ENCODE data around the gene P2RY6. TPM values are rescaled to one million over a fixed set of nuclear protein-coding genes. Genes with fewer than 3 reads are reported as not detected.

The P2RY6 gene
- total and polyA plus RNA-seq, 2 of the 4 experiments (the other 2 are of a cell fraction), result 0.44 TPM; not detected in 1

GRCh38 chr11:73225001-73225686 is 47.0 kb upstream of the P2RY6 start:
- no peak overlapping the region for H3K23ac ChIP-seq (ENCODE audit: low read depth, low read length)
- no peak overlapping the region for H3K4ac ChIP-seq (ENCODE audit: low read depth, low read length)
- H3K56ac ChIP-seq (ENCODE audit: extremely low read depth, insufficient read depth, low read length), result no peak overlapping the region
- no peak overlapping the region for H3K27ac ChIP-seq (ENCODE audit: insufficient read depth, low read length)
- H4K5ac ChIP-seq (ENCODE audit: low read depth, low read length), result no peak overlapping the region
- no peak overlapping the region for H2BK120ac ChIP-seq (ENCODE audit: low read depth, low read length)
- ATAC-seq (ENCODE audit: low read depth), result no peak
- no peak overlapping the region for H3K9ac ChIP-seq (ENCODE audit: low read depth, low read length)
- H2AFZ ChIP-seq (replicated peaks; ENCODE audit: low read length, poor library complexity), result no peak overlapping the region
- H4K20me1 ChIP-seq (ENCODE audit: insufficient read depth, low read length), result no peaks in the 10 kb centered on the region
- H2AK9ac ChIP-seq (replicated peaks; ENCODE audit: low read depth, low read length, poor library complexity), result no peak overlapping the region
- H3K4me1 ChIP-seq (ENCODE audit: control insufficient read depth, insufficient read depth, low read length), result peaks cover 8% of the 10 kb centered on the region; the same call in 1 of the 2 replicates
- H3K9me3 ChIP-seq (ENCODE audit: control insufficient read depth, insufficient read depth, low read length), result no peaks in the 10 kb centered on the region
- TF ChIP-seq BHLHE40 (IDR thresholded peaks at IDR 0.05; ENCODE audit: low read depth, low read length) (no peak), RFX5 (IDR thresholded peaks at IDR 0.05; ENCODE audit: low read depth, low read length) (no peak), RCOR1 (IDR thresholded peaks at IDR 0.05; ENCODE audit: insufficient replicate concordance, low read length) (no peak), FOS (IDR thresholded peaks at IDR 0.05; ENCODE audit: low read depth, low read length) (no peak), CHD1 (IDR thresholded peaks at IDR 0.05; ENCODE audit: low read depth, low read length) (no peak), CEBPB (IDR thresholded peaks at IDR 0.05; ENCODE audit: low read depth, low read length) (no peak), NFE2L2 (IDR thresholded peaks at IDR 0.05; ENCODE audit: low read depth, low read length) (no peak), MAZ (IDR thresholded peaks at IDR 0.05; ENCODE audit: borderline replicate concordance, low read depth, low read length) (no peak), POLR2A (IDR thresholded peaks at IDR 0.05; ENCODE audit: low read depth, low read length) (no peak)
- H3K4me3 ChIP-seq (ENCODE audit: insufficient read depth, low read depth, low read length), result no peak overlapping the region
- H3K4me2 ChIP-seq (ENCODE audit: low read depth, low read length), result no peak overlapping the region
- intact Hi-C loops (cut with micrococcal nuclease) (no loop called here), dilution Hi-C loops (cut with HindIII; ENCODE audit: low sequenced_read_pairs, unreplicated experiment) (no loop called here), in situ Hi-C loops (cut with MboI; ENCODE audit: low sequenced_read_pairs) (no loop called here)
- H3K27me3 ChIP-seq (ENCODE audit: control insufficient read depth, insufficient read depth, low read length), result peaks cover 61% of the 10 kb centered on the region
- H3K18ac ChIP-seq (ENCODE audit: low read depth, low read length), result no peak overlapping the region
- BruUV-seq (replicated peaks), result no TSS peak
- H4K8ac ChIP-seq (ENCODE audit: low read depth in 2 of 2, low read length in 2 of 2), result no peak overlapping the region
- ChIA-PET CTCF (no interaction called here), POLR2A (ENCODE audit: unreplicated experiment) (no interaction called here)
- H2BK20ac ChIP-seq (ENCODE audit: low read depth, low read length), result no peak overlapping the region
- no peaks in the 10 kb centered on the region; the same call in 1 of the 2 replicates for H3K9me1 ChIP-seq (ENCODE audit: insufficient read depth, low read length)
- no peaks in the 10 kb centered on the region for H3K79me1 ChIP-seq (ENCODE audit: low read depth in 1 of 2, low read length in 2 of 2)
- no peaks in the 10 kb centered on the region for H3K36me3 ChIP-seq (ENCODE audit: control insufficient read depth, insufficient read depth, low read length)
- no peak overlapping the region for H2BK5ac ChIP-seq (ENCODE audit: low read depth, low read length, poor library complexity, severe bottlenecking)
- H2AK5ac ChIP-seq (ENCODE audit: low read depth, low read length), result no peak overlapping the region
- DNase-seq, result no peak
- H4K91ac ChIP-seq (ENCODE audit: insufficient read depth, low read depth, low read length), result no peak overlapping the region
- WGBS, 2 experiments (ENCODE audit: extremely low coverage in 2 of 2, insufficient read length in 1 of 2), result 58% methylated on average over 2 of the region's 3 CpGs; no CpG with 5 or more reads in 1 of the 2 experiments
- H3K14ac ChIP-seq (replicated peaks; ENCODE audit: low read depth, low read length), result no peak overlapping the region
- H2BK15ac ChIP-seq (ENCODE audit: low read depth, low read length), result no peak overlapping the region

All from IMR-90 (cell line).